Neural cell (in vitro differentiated cells): ENCODE data around the gene FKBP10. TPM values are rescaled to one million over a fixed set of nuclear protein-coding genes. Genes with fewer than 3 reads are reported as not detected.

Experiments used
- H2AFZ ChIP-seq: fragments of 200-600, 300-800 bp; sonication (generic), shearing (Covaris generic); 2 replicates; pipeline ENCODE4 v1.6.0; 2014; ENCODE audit warnings: low read depth, mild to moderate bottlenecking, antibody characterized with exemption, low read length, moderate library complexity
- H3F3A ChIP-seq: fragments of 200-600 bp; shearing (Covaris generic); 2 replicates; pipeline ENCODE4 v1.6.1; 2016; ENCODE audit warnings: mild to moderate bottlenecking, moderate library complexity, mixed read lengths, antibody characterized with exemption, low read length; ENCODE audit not compliant: insufficient read depth, poor library complexity, severe bottlenecking
- H3K27ac ChIP-seq: fragments of 200-600, 300-800 bp; sonication (generic), shearing (Covaris generic); 2 replicates; pipeline ENCODE4 v1.5.1; 2014; ENCODE audit warnings: mild to moderate bottlenecking, low read length, moderate library complexity
- H3K27me3 ChIP-seq: fragments of 300-800, 200-600 bp; sonication (generic), shearing (Covaris generic); 2 replicates; pipeline ENCODE4 v1.6.0; 2014; ENCODE audit warnings: mild to moderate bottlenecking, low read depth, low read length, moderate library complexity; ENCODE audit not compliant: insufficient read depth
- H3K36me3 ChIP-seq: fragments of 300-800, 200-600 bp; sonication (generic), shearing (Covaris generic); 2 replicates; pipeline ENCODE4 v1.5.1; 2014; ENCODE audit warnings: mild to moderate bottlenecking, antibody characterized with exemption, low read length, moderate library complexity; ENCODE audit not compliant: insufficient read depth
- H3K4me2 ChIP-seq: fragments of 300-800, 200-600 bp; sonication (generic), shearing (Covaris generic); 2 replicates; pipeline ENCODE4 v1.6.0; 2014; ENCODE audit warnings: mild to moderate bottlenecking, low read length
- H3K4me3 ChIP-seq: fragments of 300-800, 200-600 bp; sonication (generic), shearing (Covaris generic); 2 replicates; pipeline ENCODE4 v1.5.1; 2014; ENCODE audit warnings: mild to moderate bottlenecking, low read length, moderate library complexity
- H3K79me2 ChIP-seq: fragments of 200-600 bp; shearing (Covaris generic); replicated peaks from 2 replicates; pipeline ENCODE4 v1.6.0; 2014; ENCODE audit warnings: mild to moderate bottlenecking, low read length, moderate library complexity; ENCODE audit not compliant: insufficient read depth
- H3K9ac ChIP-seq: fragments of 300-800, 200-600 bp; sonication (generic), shearing (Covaris generic); 2 replicates; pipeline ENCODE4 v1.6.1; 2016; ENCODE audit warnings: mild to moderate bottlenecking, low read length, mixed read lengths
- H3K9me2 ChIP-seq: fragments of 200-600 bp; shearing (Covaris generic); 2 replicates; pipeline ENCODE4 v1.6.1; 2016; ENCODE audit warnings: mild to moderate bottlenecking, low read length, mixed read lengths; ENCODE audit not compliant: insufficient read depth
- H3K9me3 ChIP-seq: fragments of 200-600, 300-800 bp; sonication (generic), shearing (Covaris generic); 2 replicates; pipeline ENCODE4 v1.6.1; 2016; ENCODE audit warnings: mild to moderate bottlenecking, mixed run types, low read length, moderate library complexity, mixed read lengths
- H4K20me1 ChIP-seq: fragments of 200-600 bp; shearing (Covaris generic); 2 replicates; pipeline ENCODE4 v1.6.1; 2016; ENCODE audit warnings: mild to moderate bottlenecking, mixed run types; ENCODE audit not compliant: insufficient read depth
- CTCF ChIP-seq: fragments of 450-650 bp; IDR thresholded peaks from 2 replicates; pipeline ENCODE4 v1.5.1; 2014; ENCODE audit warnings: antibody characterized with exemption, mild to moderate bottlenecking, moderate library complexity; ENCODE audit not compliant: poor library complexity, severe bottlenecking
- EP300 ChIP-seq: fragments of 450-650 bp; conservative IDR thresholded peaks from 2 replicates; pipeline ENCODE4 v1.6.1; 2014; ENCODE audit warnings: antibody characterized with exemption, mild to moderate bottlenecking, moderate library complexity; ENCODE audit not compliant: poor library complexity, severe bottlenecking
- EZH2 ChIP-seq: fragments of 200-600, 300-800 bp; shearing (Covaris generic), sonication (generic); IDR thresholded peaks from 2 replicates; pipeline ENCODE4 v1.6.1; 2014; ENCODE audit warnings: antibody characterized with exemption, low read length, borderline replicate concordance, mild to moderate bottlenecking; ENCODE audit not compliant: insufficient read depth, poor library complexity, severe bottlenecking
- MXI1 ChIP-seq: fragments of 450-650 bp; conservative IDR thresholded peaks from 2 replicates; pipeline ENCODE4 v1.6.1; 2014; ENCODE audit warnings: antibody characterized with exemption, mild to moderate bottlenecking; ENCODE audit not compliant: poor library complexity, severe bottlenecking
- POLR2AphosphoS5 ChIP-seq: IDR thresholded peaks from 2 replicates; pipeline ENCODE4 v1.6.1; 2012
- RAD21 ChIP-seq: fragments of 450-650 bp; conservative IDR thresholded peaks from 2 replicates; pipeline ENCODE4 v1.6.1; 2014; ENCODE audit warnings: antibody characterized with exemption, mild to moderate bottlenecking, moderate library complexity
- REST ChIP-seq: IDR thresholded peaks from 2 replicates; pipeline ENCODE4 v1.6.1; 2012; ENCODE audit warnings: borderline replicate concordance
- SMC3 ChIP-seq: fragments of 450-650 bp; conservative IDR thresholded peaks from 2 replicates; pipeline ENCODE4 v1.6.1; 2014; ENCODE audit warnings: antibody characterized with exemption, mild to moderate bottlenecking, moderate library complexity; ENCODE audit not compliant: poor library complexity
- TAF1 ChIP-seq: IDR thresholded peaks from 2 replicates; pipeline ENCODE4 v1.6.1; 2012; ENCODE audit warnings: low read depth
- polyA plus RNA-seq: library from polyadenylated mRNA; depleted of rRNA; stranded (reverse); fragments of >200 nt; gene quantifications from 2 replicates; pipeline ENCODE4 v1.2.3, GENCODE V29; 2014

FKBP10 gene
- polyA plus RNA-seq, 1 donor from 2014 or later = 3.5 TPM

DNA sequence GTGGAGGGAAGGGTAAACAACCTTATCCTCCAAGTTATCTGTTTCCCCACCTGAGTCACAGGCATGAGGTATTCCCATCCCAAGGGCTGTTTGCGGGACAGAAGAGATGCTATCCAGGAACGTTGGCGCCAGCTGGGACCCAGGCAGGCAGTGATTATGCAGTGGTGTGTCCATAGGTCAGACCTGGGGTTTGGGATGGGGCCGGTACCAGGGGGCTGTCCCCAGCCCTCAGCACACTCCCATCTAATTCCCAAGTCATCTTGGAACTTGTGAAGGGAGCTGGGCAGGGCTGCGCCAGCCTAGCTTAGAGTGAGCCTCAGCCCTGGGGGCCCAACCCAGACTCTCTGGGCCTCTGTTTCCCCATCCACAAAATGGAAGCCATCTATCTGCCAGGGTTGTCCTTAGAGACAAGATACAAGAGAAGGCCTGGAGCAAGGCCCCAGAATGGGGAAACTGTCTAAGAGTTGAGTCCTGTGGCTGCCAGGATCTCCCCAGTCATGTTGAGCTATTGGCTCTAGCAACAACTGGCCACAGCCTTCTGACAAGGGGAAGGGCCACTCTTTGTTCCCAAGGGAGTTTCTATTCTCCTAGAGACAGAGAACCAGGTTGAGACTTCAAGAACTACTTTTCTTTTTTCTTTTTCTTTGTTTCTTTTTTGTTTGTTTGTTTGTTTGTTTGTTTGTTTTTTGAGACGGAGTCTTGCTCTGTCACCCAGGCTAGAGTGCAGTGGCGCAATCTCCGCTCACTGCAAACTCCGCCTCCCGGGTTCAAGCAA is 16.5 kb upstream of the FKBP10 start:
- Histone ChIP-seq H3K79me2 (no peaks in the 10 kb centered on the region), H3F3A (no peaks in the 10 kb centered on the region), H3K36me3 (no peaks in the 10 kb centered on the region), H3K9ac (no peak overlapping the region), H3K9me3 (no peaks in the 10 kb centered on the region), H4K20me1 (no peaks in the 10 kb centered on the region), H3K4me2 (no peak overlapping the region), H3K4me3 (no peak overlapping the region), H2AFZ (no peak overlapping the region), H3K27ac (no peak overlapping the region), H3K27me3 (no peaks in the 10 kb centered on the region), H3K9me2 (no peaks in the 10 kb centered on the region)
- TF ChIP-seq EP300 (no peak), TAF1 (no peak)

- Histone ChIP-seq H3K79me2 (no peaks in the 10 kb centered on the region), H3K27me3 (no peaks in the 10 kb centered on the region), H4K20me1 (no peaks in the 10 kb centered on the region), H3K27ac (no peak overlapping the region), H3K9me3 (no peaks in the 10 kb centered on the region), H3K9ac (no peak overlapping the region), H2AFZ (no peak overlapping the region), H3K4me2 (no peak overlapping the region), H3K36me3 (no peaks in the 10 kb centered on the region), H3K9me2 (no peaks in the 10 kb centered on the region), H3K4me3 (no peak overlapping the region), H3F3A (no peaks in the 10 kb centered on the region)
- TF ChIP-seq POLR2AphosphoS5 = no peak
- no peak for TF ChIP-seq TAF1
- no peak for TF ChIP-seq MXI1
- no peak for TF ChIP-seq EP300
- TF ChIP-seq SMC3 = no peak
- TF ChIP-seq REST = no peak
- TF ChIP-seq EZH2 = no peak
- no peak for TF ChIP-seq RAD21
- TF ChIP-seq CTCF = no peak
Observed at GRCh38 chr17:41797377-41797776, 15.4 kb upstream of the FKBP10 start.
